GM23338 (cell line): ENCODE data around the gene CETP. TPM values are rescaled to one million over a fixed set of nuclear protein-coding genes. Genes with fewer than 3 reads are reported as not detected.

Source experiments
- ATAC-seq: fragments of 200-7000 bp; cut with Tn5 transposase; 3 replicates; pipeline ENCODE4 v1.9.1; 2020
- DNase-seq: peaks from one replicate; pipeline ENCODE4 v3.0.0-alpha.2; 2015; ENCODE audit warnings: low spot score
- H2AFZ ChIP-seq: fragments of 200-600 bp; sonication (generic); 2 replicates; pipeline ENCODE4 v1.8.0; 2016; ENCODE audit warnings: antibody characterized with exemption, mild to moderate bottlenecking, moderate library complexity
- H3F3A ChIP-seq: fragments of 200-600 bp; sonication (generic); replicated peaks from 2 replicates; pipeline ENCODE4 v1.8.0; 2017; ENCODE audit warnings: antibody characterized with exemption, mixed run types, low read depth
- H3K27ac ChIP-seq: fragments of 200-600 bp; sonication (generic); 2 replicates; pipeline ENCODE4 v1.6.1; 2016; ENCODE audit warnings: low read depth
- H3K27me3 ChIP-seq: fragments of 200-600 bp; sonication (generic); 2 replicates; pipeline ENCODE4 v1.8.0; 2016; ENCODE audit warnings: mild to moderate bottlenecking, mixed run types, moderate library complexity; ENCODE audit not compliant: insufficient read depth
- H3K36me3 ChIP-seq: fragments of 200-600 bp; sonication (generic); 2 replicates; pipeline ENCODE4 v1.8.0; 2016; ENCODE audit warnings: mild to moderate bottlenecking; ENCODE audit not compliant: insufficient read depth
- H3K4me1 ChIP-seq: fragments of 200-600 bp; sonication (generic); 2 replicates; pipeline ENCODE4 v1.8.0; 2016; ENCODE audit warnings: mild to moderate bottlenecking, moderate library complexity; ENCODE audit not compliant: insufficient read depth
- H3K4me2 ChIP-seq: fragments of 200-600 bp; sonication (generic); 2 replicates; pipeline ENCODE4 v1.7.1; 2017; ENCODE audit warnings: mixed run types
- H3K4me3 ChIP-seq: fragments of 200-600 bp; sonication (generic); 2 replicates; pipeline ENCODE4 v1.6.1; 2016; ENCODE audit warnings: mixed run types
- H3K79me2 ChIP-seq: fragments of 200-600 bp; sonication (generic); replicated peaks from 2 replicates; pipeline ENCODE4 v1.8.0; 2017; ENCODE audit warnings: mild to moderate bottlenecking; ENCODE audit not compliant: insufficient read depth
- H3K9me2 ChIP-seq: fragments of 200-600 bp; sonication (generic); 2 replicates; pipeline ENCODE4 v1.8.0; 2017; ENCODE audit not compliant: insufficient read depth
- H4K20me1 ChIP-seq: fragments of 200-600 bp; sonication (generic); replicated peaks from 2 replicates; pipeline ENCODE4 v1.8.0; 2017; ENCODE audit warnings: mild to moderate bottlenecking; ENCODE audit not compliant: insufficient read depth
- H3K27ac Mint-ChIP-seq: 2 replicates; pipeline ENCODE4 v1.8.0; 2020; ENCODE audit warnings: inconsistent platforms, mild to moderate bottlenecking, moderate library complexity, mixed read lengths
- H3K27me3 Mint-ChIP-seq: 3 replicates; pipeline ENCODE4 v1.8.0; 2022; ENCODE audit warnings: low read depth, mild to moderate bottlenecking, moderate library complexity, mixed read lengths, inconsistent platforms; ENCODE audit not compliant: insufficient read depth, poor library complexity
- H3K36me3 Mint-ChIP-seq: 3 replicates; pipeline ENCODE4 v1.8.0; 2021; ENCODE audit warnings: low read depth, mild to moderate bottlenecking, inconsistent platforms, moderate library complexity, mixed read lengths
- H3K4me1 Mint-ChIP-seq: 3 replicates; pipeline ENCODE4 v1.8.0; 2020; ENCODE audit warnings: mild to moderate bottlenecking, inconsistent platforms, mixed read lengths
- H3K4me3 Mint-ChIP-seq: 3 replicates; pipeline ENCODE4 v1.8.0; 2021; ENCODE audit warnings: moderate library complexity, mild to moderate bottlenecking, inconsistent platforms, mixed read lengths
- H3K9me3 Mint-ChIP-seq: 3 replicates; pipeline ENCODE4 v1.8.0; 2020; ENCODE audit warnings: moderate library complexity, mild to moderate bottlenecking, inconsistent platforms, mixed read lengths
- EZH2 ChIP-seq: fragments of 200-600 bp; sonication (generic); IDR thresholded peaks from one replicate; pipeline ENCODE4 v1.8.0; 2017; ENCODE audit warnings: antibody characterized with exemption, mild to moderate bottlenecking, low read depth; ENCODE audit not compliant: unreplicated experiment
- EZH2phosphoT487 ChIP-seq: fragments of 200-600 bp; sonication (generic); IDR thresholded peaks from one replicate; pipeline ENCODE4 v1.8.1; 2018; ENCODE audit warnings: antibody characterized with exemption; ENCODE audit not compliant: unreplicated experiment
- JUNB ChIP-seq: IDR thresholded peaks from one replicate; pipeline ENCODE4 v1.6.1; 2016; ENCODE audit warnings: antibody characterized with exemption; ENCODE audit not compliant: unreplicated experiment
- NANOG ChIP-seq: IDR thresholded peaks from 2 replicates; pipeline ENCODE4 v1.6.1; 2016; ENCODE audit warnings: antibody characterized with exemption, borderline replicate concordance
- POLR2AphosphoS5 ChIP-seq: IDR thresholded peaks from 2 replicates; pipeline ENCODE4 v1.6.1; 2016; ENCODE audit warnings: antibody characterized with exemption, low read depth
- REST ChIP-seq: IDR thresholded peaks from one replicate; pipeline ENCODE4 v1.6.1; 2018; ENCODE audit warnings: antibody characterized with exemption; ENCODE audit not compliant: unreplicated experiment
- STAT1 ChIP-seq: IDR thresholded peaks from one replicate; pipeline ENCODE4 v1.6.1; 2016; ENCODE audit warnings: antibody characterized with exemption; ENCODE audit not compliant: unreplicated experiment
- ZNF331 ChIP-seq: fragments of 250-450 bp; sonication (Bioruptor Pico); IDR thresholded peaks from 2 replicates; pipeline ENCODE4 v1.5.0; 2020; ENCODE audit warnings: low read depth, mild to moderate bottlenecking, moderate library complexity
- ZNF462 ChIP-seq: fragments of 250-450 bp; sonication (Bioruptor Pico); IDR thresholded peaks from 2 replicates; pipeline ENCODE4 v1.5.0; 2020; ENCODE audit warnings: mild to moderate bottlenecking, moderate library complexity
- polyA plus RNA-seq: library from polyadenylated mRNA; unstranded; fragments of >200 nt; fragmentation: Nextera tagmentation; extraction: Ambion mirVana; gene quantifications from 2 replicates; pipeline ENCODE4 v1.2.1, GENCODE V29; 2016
- total RNA-seq: library from RNA; depleted of rRNA; stranded (reverse); fragments of >200 nt; shearing (Covaris generic); gene quantifications from 2 replicates; pipeline ENCODE4 v1.2.3, GENCODE V29; 2014
- TF ChIP-seq, protein P1 (sequence below): IDR thresholded peaks from 2 replicates; pipeline ENCODE4 v1.6.1; 2016; ENCODE audit warnings: antibody characterized with exemption

CETP gene
- total and polyA plus RNA-seq, 2 experiments from 2014 or later: not detected

DNA sequence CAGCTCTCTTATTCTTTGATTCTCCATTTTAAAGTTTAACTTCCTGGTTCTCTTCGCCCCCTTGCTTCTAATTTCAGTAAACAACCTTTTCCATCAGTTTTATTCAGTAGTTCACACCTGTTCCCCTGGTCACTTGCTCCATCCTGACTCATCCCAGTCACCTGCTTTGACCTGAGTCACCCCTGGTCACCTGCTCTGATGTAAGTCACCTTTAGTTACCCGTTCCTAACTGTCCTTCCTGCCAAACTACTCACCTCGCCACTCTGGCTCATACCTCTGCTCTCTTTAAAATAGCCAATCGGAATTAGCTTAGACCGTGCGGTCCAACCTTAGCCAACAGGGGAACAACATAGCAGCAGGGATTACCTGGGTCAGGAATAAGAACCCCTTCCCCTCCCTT, 22.9 kb downstream of the CETP start (continued):
- TF ChIP-seq ZNF462 (CRISPR knock-in tag) (no peak), POLR2AphosphoS5 (no peak), EZH2phosphoT487 (no peak), ZNF331 (CRISPR knock-in tag) (no peak), STAT1 (no peak)

DNA sequence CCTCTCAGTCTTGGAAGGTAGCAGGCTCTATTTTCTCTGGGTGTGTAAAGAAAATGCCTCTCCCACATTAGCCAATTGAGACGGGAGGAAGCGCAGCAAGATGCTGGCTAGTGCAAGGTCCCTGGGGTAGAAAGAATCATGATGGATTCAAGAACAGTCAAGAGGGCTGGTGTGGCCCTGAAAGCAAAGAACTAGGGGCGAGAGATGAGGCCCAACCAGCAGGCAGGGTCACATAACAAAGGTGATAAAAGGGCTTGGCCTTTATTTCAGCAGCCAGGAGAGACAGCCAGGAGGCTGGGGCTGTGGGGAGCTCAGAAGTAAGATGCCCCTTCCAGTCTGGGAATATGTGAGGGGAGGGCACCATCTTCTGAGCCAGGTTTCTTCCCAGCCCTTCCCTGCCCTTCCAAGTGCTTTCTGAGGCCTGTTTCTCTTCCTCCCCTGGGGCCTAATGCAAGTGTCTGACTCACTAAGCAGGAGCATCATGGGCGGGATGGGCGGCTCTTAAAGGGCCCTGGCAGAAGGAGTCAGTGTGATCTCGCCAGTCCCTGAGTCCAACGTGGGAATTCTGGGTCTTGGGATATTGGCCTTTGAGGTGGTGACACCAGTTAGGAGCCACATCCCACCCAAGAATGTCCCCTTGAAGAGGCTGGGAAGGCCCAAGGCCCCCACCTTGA, 23.7 kb downstream of the CETP start:
- H3K27ac ChIP-seq: no peak overlapping the region
- peaks cover 26% of the 10 kb centered on the region for H3K27me3 Mint-ChIP-seq
- no peaks in the 10 kb centered on the region for H3K9me2 ChIP-seq
- no peaks in the 10 kb centered on the region; the same call in 2 of the 3 replicates for H3K9me3 Mint-ChIP-seq
- no peak overlapping the region for H3K4me3 Mint-ChIP-seq
- no peaks in the 10 kb centered on the region for H3F3A ChIP-seq
- H3K27ac Mint-ChIP-seq: no peak overlapping the region
- ATAC-seq: no peak
- H3K4me1 ChIP-seq: peaks cover 7% of the 10 kb centered on the region; the same call in 1 of the 2 replicates
- DNase-seq: no peak
- no peaks in the 10 kb centered on the region; the same call in 2 of the 3 replicates for H3K36me3 Mint-ChIP-seq
- H3K4me1 Mint-ChIP-seq: peaks cover 19% of the 10 kb centered on the region
- H4K20me1 ChIP-seq: no peaks in the 10 kb centered on the region
- no peak overlapping the region for H3K4me2 ChIP-seq
- H3K4me3 ChIP-seq: no peak overlapping the region
- no peaks in the 10 kb centered on the region for H3K79me2 ChIP-seq
- peaks cover 29% of the 10 kb centered on the region for H3K27me3 ChIP-seq
- 0 out of 2 replicates have a peak overlapping the region, but pooled peaks have one; percentile 23 for H2AFZ ChIP-seq
- no peaks in the 10 kb centered on the region for H3K36me3 ChIP-seq
- TF ChIP-seq, protein P1, sequence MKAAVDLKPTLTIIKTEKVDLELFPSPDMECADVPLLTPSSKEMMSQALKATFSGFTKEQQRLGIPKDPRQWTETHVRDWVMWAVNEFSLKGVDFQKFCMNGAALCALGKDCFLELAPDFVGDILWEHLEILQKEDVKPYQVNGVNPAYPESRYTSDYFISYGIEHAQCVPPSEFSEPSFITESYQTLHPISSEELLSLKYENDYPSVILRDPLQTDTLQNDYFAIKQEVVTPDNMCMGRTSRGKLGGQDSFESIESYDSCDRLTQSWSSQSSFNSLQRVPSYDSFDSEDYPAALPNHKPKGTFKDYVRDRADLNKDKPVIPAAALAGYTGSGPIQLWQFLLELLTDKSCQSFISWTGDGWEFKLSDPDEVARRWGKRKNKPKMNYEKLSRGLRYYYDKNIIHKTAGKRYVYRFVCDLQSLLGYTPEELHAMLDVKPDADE: no peak
- no peak for TF ChIP-seq EZH2
- no peak for TF ChIP-seq REST
- no peak for TF ChIP-seq POLR2AphosphoS5
- TF ChIP-seq ZNF331 (CRISPR knock-in tag): no peak
- TF ChIP-seq JUNB: no peak
- no peak for TF ChIP-seq NANOG
